Activated CD4-positive, alpha-beta T cell treated with anti-CD3 and anti-CD28 coated beads for 36 hours (primary cell): ENCODE data around the gene SAMHD1. TPM values are rescaled to one million over a fixed set of nuclear protein-coding genes. Genes with fewer than 3 reads are reported as not detected.

Experiments
- ATAC-seq: fragments of 200-7000 bp; cut with Tn5 transposase; one replicate; pipeline ENCODE4 v1.10.0; 2021; ENCODE audit warnings: mild to moderate bottlenecking, moderate library complexity
- CTCF ChIA-PET: fragments of 350-600 bp; sonication (Branson Sonifier 250); formaldehyde crosslinking; loops from one replicate; lab custom pipeline; 2021; ENCODE audit warnings: antibody characterized with exemption; lab: Charles Lee
- POLR2A ChIA-PET: fragments of 350-600 bp; sonication (Branson Sonifier 250); formaldehyde crosslinking; loops from one replicate; lab custom pipeline; 2021; ENCODE audit warnings: antibody characterized with exemption, inconsistent platforms; lab: Charles Lee
- DNase-seq: peaks from one replicate; pipeline ENCODE4 v3.0.0-alpha.2; 2020
- H3K27ac Mint-ChIP-seq: one replicate; pipeline ENCODE4 v1.8.0; 2021; ENCODE audit warnings: mixed read lengths
- H3K27me3 Mint-ChIP-seq: one replicate; pipeline ENCODE4 v1.8.0; 2021; ENCODE audit warnings: mixed read lengths
- H3K36me3 Mint-ChIP-seq: one replicate; pipeline ENCODE4 v1.8.0; 2021; ENCODE audit warnings: low read depth, mixed read lengths
- H3K4me1 Mint-ChIP-seq: one replicate; pipeline ENCODE4 v1.8.0; 2021; ENCODE audit warnings: mixed read lengths
- H3K4me3 Mint-ChIP-seq: one replicate; pipeline ENCODE4 v1.8.0; 2021; ENCODE audit warnings: mild to moderate bottlenecking, moderate library complexity, mixed read lengths
- H3K9me3 Mint-ChIP-seq: one replicate; pipeline ENCODE4 v1.8.0; 2021; ENCODE audit warnings: low read depth, mixed read lengths
- intact Hi-C, 2 experiments: fragments of 100-400 bp; cut with DNase I in 1 of 2; cut with micrococcal nuclease in 1 of 2; formaldehyde crosslinking; loops; one replicate each; pipeline versions ENCODE4 v1.14.2 to v1.15.1; 2022 to 2024; cut with DNase I, micrococcal nuclease
- total RNA-seq, 2 experiments: library from RNA; stranded (reverse); gene quantifications; one replicate each; pipeline ENCODE4 v1.2.3, GENCODE V29; 2021

The SAMHD1 gene
- total RNA-seq, 2 experiments from 2014 or later, result 35.6 to 36.9 TPM

DNA sequence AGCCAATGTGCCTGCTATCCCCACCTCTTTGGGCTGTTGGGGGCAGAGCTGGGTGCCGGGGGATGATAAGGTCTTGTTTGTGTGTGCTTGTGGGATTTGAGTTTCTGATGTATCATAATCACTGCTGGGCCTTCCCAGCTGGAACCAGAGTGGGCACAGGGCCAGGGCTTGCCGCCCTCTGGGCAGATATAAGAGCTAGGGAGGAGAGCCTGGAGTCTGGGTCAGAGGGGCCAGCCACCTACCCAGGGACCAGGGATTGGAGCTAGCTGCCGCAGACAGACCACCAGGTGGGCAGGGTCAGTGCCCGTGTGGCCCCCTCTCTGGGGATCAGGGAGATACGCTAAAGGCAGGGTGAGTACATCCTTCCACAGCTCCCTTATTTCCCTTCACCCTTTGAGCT, 78.7 kb downstream of the SAMHD1 start:
- H3K27ac Mint-ChIP-seq, result no peak overlapping the region
- H3K4me3 Mint-ChIP-seq, result no peak overlapping the region
- CTCF ChIA-PET, result interaction anchor here (0.6 to 1.5 kb wide), 3 partner anchors 37 to 665 kb away, joined by 3 to 5 read pairs (median 3); no protein-coding TSS in a partner anchor
- H3K9me3 Mint-ChIP-seq, result no peaks in the 10 kb centered on the region
- ATAC-seq (no peak), DNase-seq (no peak)
- H3K36me3 Mint-ChIP-seq, result no peaks in the 10 kb centered on the region
- no peaks in the 10 kb centered on the region for H3K4me1 Mint-ChIP-seq
- no peaks in the 10 kb centered on the region for H3K27me3 Mint-ChIP-seq
- POLR2A ChIA-PET, result interaction anchor here (0.6 kb wide), 1 partner anchor 236 kb away, joined by 7 read pairs; no protein-coding TSS in a partner anchor
- intact Hi-C loops, result no loop called here

DNA sequence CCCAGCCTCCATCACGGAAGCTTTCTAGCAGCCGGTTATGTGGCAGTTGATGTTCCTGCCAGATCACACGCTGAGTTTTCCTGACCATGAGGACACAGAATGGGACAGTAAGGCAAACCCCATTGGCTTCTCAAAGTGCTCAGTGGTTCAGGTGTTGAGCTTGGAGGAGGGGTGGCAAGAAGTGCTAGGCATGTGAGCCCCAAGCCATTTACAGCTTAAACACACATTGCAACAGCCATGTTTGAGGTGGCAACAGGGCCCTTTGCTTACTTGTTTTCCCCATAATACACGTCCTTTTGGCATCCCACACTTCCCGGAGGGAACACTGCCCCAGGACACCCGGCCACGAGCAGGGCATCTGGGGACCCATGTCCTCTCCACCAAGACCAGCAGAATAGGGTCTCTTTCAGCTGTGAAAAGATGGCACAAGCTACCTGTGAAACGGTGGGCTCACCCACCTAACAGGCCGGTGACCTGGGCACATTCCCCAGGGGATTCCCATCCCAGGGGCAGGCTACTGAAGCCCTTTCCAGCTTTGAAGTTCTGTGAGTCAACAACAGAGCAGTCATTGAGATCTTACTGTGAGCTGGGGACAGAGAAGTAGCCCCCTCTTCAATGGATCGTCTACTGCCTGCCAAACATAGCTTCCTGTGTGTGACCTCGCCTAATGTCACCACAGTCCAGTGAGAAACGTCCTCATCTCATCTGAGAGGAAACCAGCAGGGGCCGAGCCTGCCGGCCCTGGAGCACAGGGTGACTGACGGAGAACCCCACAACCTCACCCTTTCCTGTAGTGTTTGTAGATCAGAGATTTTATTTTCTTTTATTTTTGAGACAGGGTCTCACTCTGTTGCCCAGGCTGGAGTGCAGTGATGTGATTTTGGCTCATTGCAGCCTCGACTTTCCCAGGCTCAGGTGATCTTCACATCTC, 79.6 kb downstream of the SAMHD1 start:
- ATAC-seq (no peak), DNase-seq (no peak)
- POLR2A ChIA-PET, result no interaction called here
- no peaks in the 10 kb centered on the region for H3K36me3 Mint-ChIP-seq
- H3K4me1 Mint-ChIP-seq, result no peaks in the 10 kb centered on the region
- no peak overlapping the region for H3K4me3 Mint-ChIP-seq
- CTCF ChIA-PET, result interaction anchor here (0.6 to 0.8 kb wide), 3 partner anchors 16 to 64 kb away, joined by 3 read pairs; no protein-coding TSS in a partner anchor
- H3K9me3 Mint-ChIP-seq, result no peaks in the 10 kb centered on the region
- intact Hi-C loops, result no loop called here
- H3K27ac Mint-ChIP-seq, result no peak overlapping the region
- H3K27me3 Mint-ChIP-seq, result no peaks in the 10 kb centered on the region

DNA sequence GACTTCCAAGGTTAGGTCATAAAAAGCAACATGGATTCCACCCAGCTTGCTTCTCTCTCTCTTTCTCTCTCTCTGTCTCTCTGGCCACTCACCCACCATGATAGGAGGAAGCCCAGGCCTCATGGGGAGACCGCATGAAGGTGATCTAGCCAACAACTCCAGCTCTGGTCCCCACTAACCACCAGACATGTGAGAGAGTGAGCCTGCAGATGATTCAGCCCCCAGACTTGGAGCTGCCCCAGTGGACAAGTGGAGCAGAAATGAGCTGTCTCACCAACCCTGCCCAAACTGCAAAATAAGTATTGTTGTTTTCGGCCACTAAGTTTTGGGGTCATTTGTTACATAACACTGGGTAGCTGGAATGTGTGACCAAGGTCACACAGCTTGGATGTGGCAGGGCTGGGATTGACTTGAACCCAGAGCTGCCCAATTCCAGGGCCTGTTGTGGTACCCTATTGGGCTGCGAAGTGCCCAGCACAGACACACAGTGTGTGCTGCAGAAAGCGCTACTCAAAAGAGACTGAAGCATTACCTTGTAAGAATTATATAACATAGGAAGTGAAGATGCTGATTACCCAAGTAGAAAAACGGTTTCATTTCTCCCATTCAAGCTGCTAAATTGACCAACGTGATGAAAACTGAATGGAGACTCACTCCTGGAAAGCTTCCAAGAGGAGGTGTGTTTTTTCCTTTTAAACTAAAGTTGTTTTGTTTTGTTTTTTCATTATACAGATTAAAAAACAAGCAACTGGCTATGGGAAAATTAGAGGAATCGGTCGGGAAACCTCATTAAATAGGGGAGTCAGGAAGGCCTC, 84.6 kb downstream of the SAMHD1 start:
- Mint-ChIP-seq H3K27me3 (peaks cover 16% of the 10 kb centered on the region), H3K36me3 (no peaks in the 10 kb centered on the region), H3K4me3 (no peak overlapping the region), H3K4me1 (peaks cover 5% of the 10 kb centered on the region), H3K27ac (no peak overlapping the region), H3K9me3 (no peaks in the 10 kb centered on the region)
- POLR2A ChIA-PET, result interaction anchor here (0.6 kb wide), 2 partner anchors 103 to 929 kb away, joined by 3 to 5 read pairs; no protein-coding TSS in a partner anchor
- ATAC-seq (no peak), DNase-seq (no peak)
- CTCF ChIA-PET, result interaction anchor here (0.6 to 1.0 kb wide), 5 partner anchors 14 to 93 kb away, joined by 3 to 6 read pairs (median 3); partner anchors contain the start of gene DSN1
- intact Hi-C loops, result no loop called here

DNA sequence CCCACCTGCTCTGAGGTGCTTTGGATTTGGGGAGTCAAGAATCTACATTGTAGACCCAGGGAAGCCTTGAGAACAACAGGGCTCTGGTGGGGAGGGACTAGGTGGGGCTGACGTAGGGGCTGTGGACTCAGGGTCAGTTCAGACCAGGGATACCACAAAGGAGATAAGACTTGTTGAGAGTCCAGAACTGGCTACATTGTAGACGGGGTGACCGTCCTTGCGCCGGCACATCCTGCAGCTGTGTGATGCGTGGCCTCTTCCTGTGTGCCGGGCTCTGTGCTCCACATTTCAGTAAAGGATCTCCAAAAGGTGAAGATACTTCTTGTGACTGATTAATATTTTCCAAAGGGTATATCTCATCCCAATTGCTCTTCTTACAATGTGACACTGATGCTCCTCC, 85.3 kb downstream of the SAMHD1 start:
- Mint-ChIP-seq H3K4me1 (peaks cover 5% of the 10 kb centered on the region), H3K36me3 (no peaks in the 10 kb centered on the region), H3K27me3 (peaks cover 21% of the 10 kb centered on the region), H3K27ac (no peak overlapping the region), H3K9me3 (no peaks in the 10 kb centered on the region), H3K4me3 (no peak overlapping the region)
- no peak for DNase-seq
- intact Hi-C loops, result no loop called here
- ChIA-PET CTCF (interaction anchor here (0.9 to 1.0 kb wide), 2 partner anchors 13 to 20 kb away, joined by 3 to 4 read pairs; no protein-coding TSS in a partner anchor), POLR2A (interaction anchor here (0.6 kb wide), 1 partner anchor 103 kb away, joined by 3 read pairs; no protein-coding TSS in a partner anchor)
- ATAC-seq, result no peak

DNA sequence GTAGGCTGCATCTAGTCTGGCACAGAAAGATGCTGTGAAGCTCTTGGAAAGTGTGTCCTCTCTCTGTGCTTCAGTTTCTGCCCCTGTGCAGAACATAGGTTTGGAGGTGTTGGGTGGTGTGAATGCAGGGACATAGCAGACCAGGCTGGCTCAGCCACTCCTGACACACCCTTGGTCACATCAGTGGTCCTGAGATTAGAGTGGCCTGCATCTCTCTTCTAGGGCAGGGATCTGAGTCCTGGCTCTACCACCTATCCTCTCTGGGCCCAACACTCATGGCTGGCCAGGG, 85.7 kb downstream of the SAMHD1 start:
- no peaks in the 10 kb centered on the region for H3K36me3 Mint-ChIP-seq
- H3K4me3 Mint-ChIP-seq, result no peak overlapping the region
- intact Hi-C loops, result no loop called here
- H3K27me3 Mint-ChIP-seq, result peaks cover 21% of the 10 kb centered on the region
- ATAC-seq (no peak), DNase-seq (no peak)
- ChIA-PET POLR2A (interaction anchor here (0.6 kb wide), 1 partner anchor 12 kb away, joined by 3 read pairs; no protein-coding TSS in a partner anchor), CTCF (no interaction called here)
- no peaks in the 10 kb centered on the region for H3K9me3 Mint-ChIP-seq
- peaks cover 5% of the 10 kb centered on the region for H3K4me1 Mint-ChIP-seq
- H3K27ac Mint-ChIP-seq, result no peak overlapping the region

DNA sequence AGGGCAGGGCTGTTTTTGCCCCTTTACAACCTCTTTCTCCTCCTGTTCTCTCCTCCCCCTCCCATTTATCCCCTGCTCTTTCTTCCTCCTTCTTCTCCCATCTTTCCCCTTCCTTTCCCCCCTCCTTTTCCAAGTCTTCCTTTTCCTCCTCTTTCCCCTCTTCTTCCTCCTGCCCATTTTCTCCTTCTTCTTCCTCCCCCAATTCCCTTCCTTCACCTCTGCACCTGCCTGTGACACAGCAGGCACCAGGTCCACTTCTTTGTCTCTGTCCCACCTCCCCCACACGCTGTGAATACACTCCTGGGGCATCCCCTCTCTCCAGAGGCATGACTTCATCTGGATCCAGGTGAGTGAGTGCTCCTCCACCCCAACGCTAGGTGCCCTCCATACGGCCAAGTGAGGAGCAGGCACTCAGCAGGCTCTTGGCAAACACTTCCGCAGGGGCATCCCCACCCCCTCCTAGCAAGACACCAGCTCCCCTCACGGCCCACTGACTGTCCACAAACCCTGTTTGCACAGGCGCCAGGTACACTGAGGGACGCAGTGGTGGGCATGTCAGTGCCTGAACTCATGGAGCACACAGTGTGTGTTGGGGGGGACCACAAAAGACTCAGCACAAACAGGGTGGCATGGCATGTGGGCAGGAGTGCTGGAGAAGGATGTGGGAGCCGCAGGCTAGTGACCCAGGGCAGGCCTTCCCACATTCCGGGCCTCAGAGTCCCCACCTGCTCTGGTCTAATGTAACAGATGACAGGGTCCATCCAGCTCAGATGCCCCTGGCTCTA, 86.2 kb downstream of the SAMHD1 start:
- Mint-ChIP-seq H3K4me3 (peak overlapping the region; percentile 70), H3K27ac (no peak overlapping the region), H3K36me3 (no peaks in the 10 kb centered on the region), H3K27me3 (peaks cover 21% of the 10 kb centered on the region), H3K4me1 (peaks cover 5% of the 10 kb centered on the region), H3K9me3 (no peaks in the 10 kb centered on the region)
- POLR2A ChIA-PET, result interaction anchor here (0.6 to 0.7 kb wide), 2 partner anchors 11 to 768 kb away, joined by 3 to 6 read pairs; no protein-coding TSS in a partner anchor
- intact Hi-C loops, result no loop called here
- no peak for ATAC-seq
- no peak for DNase-seq
- CTCF ChIA-PET, result interaction anchor here (0.9 kb wide), 1 partner anchor 57 kb away, joined by 3 read pairs; no protein-coding TSS in a partner anchor

DNA sequence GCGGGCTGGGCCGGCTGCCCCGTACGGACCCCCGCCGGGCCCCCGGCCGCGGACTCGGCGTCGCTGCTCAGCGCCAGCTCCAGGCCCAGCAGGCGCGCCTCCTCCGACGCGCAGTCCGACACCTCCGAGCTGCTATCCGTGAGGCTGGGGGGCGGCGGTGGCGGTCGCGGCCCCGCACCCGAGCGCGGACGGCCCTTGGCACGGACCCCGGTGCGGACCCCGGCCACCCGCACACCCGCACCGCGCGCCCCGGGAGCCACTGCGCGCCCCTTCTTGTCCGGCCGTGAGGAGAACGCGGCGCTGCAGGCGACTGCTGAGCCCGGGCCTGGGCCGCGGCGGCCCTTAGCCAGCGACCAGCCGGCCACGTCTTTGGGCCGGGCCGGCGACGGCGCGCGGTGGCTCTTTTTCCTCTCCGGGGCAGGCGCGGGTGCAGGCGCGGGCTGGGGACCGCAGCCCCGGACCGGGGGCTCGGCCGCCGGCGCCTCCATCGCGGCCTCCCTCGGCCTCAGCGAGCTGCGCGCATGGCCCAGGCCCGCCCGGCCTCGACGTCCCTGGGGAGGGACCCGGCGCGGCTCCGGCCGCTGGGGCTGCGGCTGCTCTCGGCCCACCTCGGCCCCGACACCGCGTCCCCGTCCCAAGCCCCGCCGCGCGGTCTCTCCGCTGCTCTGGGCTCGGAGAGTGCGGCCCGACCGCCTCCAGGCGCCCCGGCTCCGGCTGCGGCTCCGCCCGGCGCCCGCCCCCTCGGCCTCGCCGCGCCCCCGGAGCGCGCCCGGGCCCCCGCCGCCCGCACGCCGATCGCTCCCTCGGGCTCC, 88.4 kb downstream of the SAMHD1 start:
- Mint-ChIP-seq H3K4me3 (no peak overlapping the region), H3K4me1 (peaks cover 5% of the 10 kb centered on the region), H3K27ac (no peak overlapping the region), H3K9me3 (no peaks in the 10 kb centered on the region), H3K36me3 (no peaks in the 10 kb centered on the region), H3K27me3 (peaks cover 21% of the 10 kb centered on the region)
- ATAC-seq (peak; percentile 60), DNase-seq (no peak)
- intact Hi-C loops, result loop anchor here in 1 of 2 experiments (1.0 to 5.0 kb wide), 3 partner anchors 28 to 290 kb away; partner anchors contain the start of genes NDRG3 and TGIF2
- ChIA-PET POLR2A (interaction anchor here (0.5 kb wide), 1 partner anchor 34 kb away, joined by 6 read pairs; no protein-coding TSS in a partner anchor), CTCF (interaction anchor here (0.6 to 1.1 kb wide), 5 partner anchors 15 to 45 kb away, joined by 3 to 6 read pairs (median 3); no protein-coding TSS in a partner anchor)

DNA sequence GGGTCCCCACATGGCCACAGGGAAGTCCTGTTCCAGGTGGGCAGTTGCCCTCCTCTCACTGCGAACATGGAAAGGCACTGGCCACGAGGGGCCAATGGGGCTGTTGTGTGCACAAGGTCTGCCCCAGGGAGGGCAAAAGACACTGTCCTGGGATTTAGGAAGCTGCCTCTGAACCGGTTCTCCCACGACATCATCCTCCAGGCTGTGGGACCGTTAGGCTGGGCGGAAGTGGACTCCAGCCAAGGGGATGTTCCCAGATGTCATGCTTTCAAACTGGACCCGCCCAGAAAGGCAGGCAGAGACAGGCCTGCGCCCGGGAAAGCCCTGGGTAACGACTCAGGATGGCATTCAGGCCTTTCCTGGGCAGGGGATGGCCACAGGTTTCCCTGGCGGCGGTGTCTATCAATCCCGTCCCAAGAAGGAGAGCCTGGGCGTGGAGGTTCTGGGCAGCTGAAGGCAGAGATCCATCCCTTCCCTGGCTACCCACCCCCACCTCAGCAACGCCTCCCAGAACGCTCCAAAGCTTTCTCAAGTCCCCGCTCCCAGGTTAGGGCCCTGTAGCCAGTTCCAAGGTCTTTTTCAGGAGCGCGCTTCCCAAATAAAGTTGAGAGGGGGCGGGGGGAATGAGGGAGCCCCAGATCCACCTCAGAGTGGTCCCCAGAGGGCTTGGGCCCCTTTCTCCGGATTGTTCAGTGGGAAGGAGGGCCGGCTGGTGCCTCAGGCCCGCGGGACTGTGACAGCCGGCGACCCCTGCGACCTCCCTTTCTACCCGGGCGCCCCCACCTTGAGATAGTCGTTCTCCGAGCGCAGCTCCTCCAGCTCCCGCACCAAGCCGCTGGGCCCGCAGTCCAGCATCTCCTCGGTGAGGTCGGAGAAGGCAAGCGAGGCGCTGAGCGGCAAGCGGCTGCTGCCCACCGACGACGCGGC, 89.4 kb downstream of the SAMHD1 start:
- ChIA-PET POLR2A (no interaction called here), CTCF (interaction anchor here (0.8 to 1.1 kb wide), 2 partner anchors 14 to 129 kb away, joined by 3 to 4 read pairs; no protein-coding TSS in a partner anchor)
- intact Hi-C loops, result loop anchor here in 1 of 2 experiments (2.0 to 5.0 kb wide), 2 partner anchors 115 to 289 kb away; partner anchors contain the start of genes NDRG3 and TGIF2
- peak overlapping the region; percentile 37 for H3K4me3 Mint-ChIP-seq
- no peaks in the 10 kb centered on the region for H3K36me3 Mint-ChIP-seq
- no peaks in the 10 kb centered on the region for H3K9me3 Mint-ChIP-seq
- ATAC-seq (no peak), DNase-seq (no peak)
- H3K27ac Mint-ChIP-seq, result no peak overlapping the region
- H3K27me3 Mint-ChIP-seq, result peaks cover 21% of the 10 kb centered on the region
- peaks cover 10% of the 10 kb centered on the region for H3K4me1 Mint-ChIP-seq

DNA sequence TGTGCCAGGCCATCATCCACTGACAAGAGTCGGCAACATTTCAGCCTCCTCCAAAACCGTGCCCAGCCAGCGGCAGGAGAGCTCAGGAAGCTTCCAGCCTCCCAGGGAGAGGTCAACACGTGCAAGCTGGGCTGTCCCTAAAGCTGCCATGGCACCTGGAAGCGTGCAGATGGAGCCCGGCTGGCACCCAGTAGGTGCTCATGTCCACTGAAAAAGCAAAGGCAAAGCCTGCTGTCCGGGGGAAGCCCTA, 90.0 kb downstream of the SAMHD1 start:
- POLR2A ChIA-PET, result no interaction called here
- DNase-seq (no peak), ATAC-seq (no peak)
- Mint-ChIP-seq H3K9me3 (no peaks in the 10 kb centered on the region), H3K4me1 (peaks cover 16% of the 10 kb centered on the region), H3K36me3 (no peaks in the 10 kb centered on the region), H3K4me3 (no peak overlapping the region), H3K27me3 (peaks cover 21% of the 10 kb centered on the region), H3K27ac (no peak overlapping the region)
- CTCF ChIA-PET, result no interaction called here
- intact Hi-C loops, result loop anchor here in 1 of 2 experiments (5.0 kb wide), 1 partner anchor 114 kb away; the partner anchor contains the start of gene NDRG3
